Renal pelvis (tissue), 4 donors: Measurements from ENCODE around the gene TLE7. TPM values are rescaled to one million over a fixed set of nuclear protein-coding genes. Genes with fewer than 3 reads are reported as not detected.

Source experiments
- DNase-seq: peaks from one replicate; pipeline ENCODE4 v3.0.0-alpha.2; 2013
- polyA plus RNA-seq, 3 donors: library from polyadenylated mRNA; unstranded; fragments of 120-200 nt; gene quantifications; one replicate each; pipeline ENCODE4 v1.2.1, GENCODE V29; 2013; ENCODE audit not compliant: insufficient read length in 3 of 3

The TLE7 gene
- polyA plus RNA-seq, 3 donors: not detected

DNA sequence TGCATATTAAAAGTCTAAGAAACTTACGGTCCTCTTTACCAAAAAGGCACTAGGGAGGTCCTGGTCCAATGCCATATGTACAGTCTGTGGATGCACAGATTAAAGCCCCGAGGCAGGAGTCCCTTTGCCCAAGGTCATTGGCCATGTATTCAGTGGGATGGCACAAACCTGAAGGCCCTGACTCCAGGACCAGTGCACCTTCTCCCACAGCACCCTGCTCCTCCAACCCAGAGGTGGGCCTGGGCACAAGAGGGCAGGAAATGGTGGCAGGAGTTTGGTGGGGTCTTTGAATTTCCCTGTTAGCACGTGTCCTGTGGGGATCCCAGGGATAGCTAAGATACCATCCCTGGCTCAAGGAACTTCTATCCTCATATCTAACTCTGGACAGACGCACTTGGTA is 28.5 kb downstream of the TLE7 start:
- DNase-seq: no peak

DNA sequence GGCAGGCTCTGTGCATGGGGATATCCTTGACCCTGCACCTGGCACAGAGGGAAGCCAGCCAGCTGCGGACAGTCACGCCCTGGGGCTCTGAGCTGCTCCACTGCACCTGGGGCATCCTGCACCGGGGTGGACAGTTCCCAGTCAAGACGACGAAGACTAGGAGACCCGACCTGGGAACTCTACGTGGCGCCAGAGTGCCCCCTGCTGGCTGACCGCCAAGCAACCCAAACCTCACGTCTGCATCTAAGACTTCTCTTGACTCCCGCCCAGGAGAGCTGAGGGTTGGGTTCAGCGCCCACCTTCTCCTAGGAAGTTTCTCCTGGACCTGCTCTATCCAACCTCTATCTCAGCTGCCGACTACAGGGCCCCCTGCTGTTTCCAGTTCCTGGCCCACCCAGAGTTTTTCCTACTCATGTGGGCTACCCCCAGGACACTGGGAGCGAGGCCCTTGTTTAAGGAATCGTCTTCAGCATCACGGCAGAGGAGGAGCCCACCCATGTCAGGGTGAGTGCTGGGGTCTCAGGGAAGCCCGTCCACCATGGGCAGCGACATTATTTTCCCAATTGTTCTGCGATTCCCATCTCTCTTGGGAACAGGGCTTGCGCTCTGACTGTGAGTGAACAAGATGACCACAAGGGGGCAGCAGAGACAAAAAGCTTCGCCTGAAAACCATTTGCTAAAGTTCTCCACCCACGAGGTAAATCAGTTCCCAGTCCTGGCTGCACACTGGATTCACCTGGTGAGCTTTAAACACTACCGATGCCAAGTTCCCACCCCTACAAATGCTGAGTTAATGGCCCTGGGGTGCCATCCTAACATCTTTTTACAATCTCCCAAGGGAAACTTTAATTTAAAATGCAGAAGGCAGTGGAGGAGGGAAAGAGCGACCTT is 29.3 kb downstream of the TLE7 start:
- DNase-seq: peak; percentile 74

DNA sequence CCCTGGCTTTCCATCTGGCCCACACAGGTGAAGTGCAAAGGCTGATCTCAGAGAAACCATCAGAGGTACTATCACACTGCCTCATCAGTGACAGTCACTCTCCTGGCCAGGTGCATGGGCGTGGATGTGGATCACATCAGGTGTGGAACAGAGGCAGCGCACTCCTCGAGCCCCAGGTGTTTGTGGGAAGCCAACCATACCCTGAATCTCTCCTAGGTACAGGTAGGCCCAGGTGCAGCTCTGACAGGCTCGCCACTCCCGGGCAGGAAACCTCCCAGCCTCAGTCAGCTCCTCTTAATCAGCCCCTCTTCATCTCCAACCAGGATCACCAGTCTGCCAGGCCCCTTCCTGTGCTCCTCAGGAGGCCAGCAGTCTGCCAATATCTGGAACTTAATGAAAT is 31.7 kb downstream of the TLE7 start:
- no peak for DNase-seq

DNA sequence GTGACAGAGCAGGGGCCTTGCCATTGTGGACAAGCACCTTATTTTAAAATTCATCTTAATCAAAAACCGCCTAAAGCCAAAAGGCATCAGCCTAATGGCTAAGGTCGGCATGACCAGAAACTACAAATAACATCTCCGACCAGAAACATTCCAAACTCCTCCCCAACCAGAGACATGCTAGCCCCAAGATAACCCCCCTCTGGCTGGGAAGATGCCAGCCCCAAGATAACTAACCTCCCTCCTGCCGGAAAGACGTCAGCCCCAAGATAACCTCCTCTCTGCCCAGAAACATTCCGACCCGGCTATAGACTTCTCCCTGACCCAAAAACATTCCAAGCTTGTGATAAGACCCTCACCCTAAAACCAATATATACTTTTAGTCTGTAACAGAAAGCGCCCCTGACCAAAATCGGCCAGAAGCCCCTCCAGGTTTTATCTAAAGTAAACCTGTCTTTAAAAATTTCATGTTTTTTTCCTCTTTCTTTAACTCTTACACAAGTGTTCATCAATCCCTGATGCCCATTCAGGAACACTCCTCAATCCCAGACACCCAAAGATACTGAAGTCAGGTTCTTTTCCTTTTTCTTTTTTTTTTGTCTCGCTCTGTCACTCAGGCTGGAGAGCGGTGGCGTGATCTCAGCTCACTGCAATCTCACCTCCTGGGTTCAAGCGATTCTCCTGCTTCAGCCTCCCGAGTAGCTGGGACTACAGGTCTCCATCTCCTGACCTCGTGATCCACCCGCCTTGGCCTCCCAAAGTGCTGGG is 32.7 kb downstream of the TLE7 start:
- DNase-seq: no peak

DNA sequence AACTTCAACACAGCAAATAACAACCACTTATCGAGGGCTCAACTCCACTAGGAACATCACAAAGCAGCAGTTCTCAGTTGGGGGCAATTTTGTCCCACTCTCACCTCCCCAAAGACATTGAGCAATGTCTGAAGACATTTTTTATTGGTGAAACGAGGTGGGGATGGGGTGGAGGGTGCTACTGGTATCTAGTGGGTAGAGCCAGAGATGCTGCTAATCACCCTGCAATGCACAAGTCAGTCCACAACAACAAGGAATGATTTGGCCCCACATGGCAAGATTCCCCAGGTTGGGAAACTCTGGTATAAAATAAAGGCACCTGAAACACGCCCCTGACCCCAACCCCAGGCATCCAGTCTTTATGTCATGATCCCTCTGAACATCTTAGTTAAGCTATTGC is 33.3 kb downstream of the TLE7 start:
- no peak for DNase-seq

DNA sequence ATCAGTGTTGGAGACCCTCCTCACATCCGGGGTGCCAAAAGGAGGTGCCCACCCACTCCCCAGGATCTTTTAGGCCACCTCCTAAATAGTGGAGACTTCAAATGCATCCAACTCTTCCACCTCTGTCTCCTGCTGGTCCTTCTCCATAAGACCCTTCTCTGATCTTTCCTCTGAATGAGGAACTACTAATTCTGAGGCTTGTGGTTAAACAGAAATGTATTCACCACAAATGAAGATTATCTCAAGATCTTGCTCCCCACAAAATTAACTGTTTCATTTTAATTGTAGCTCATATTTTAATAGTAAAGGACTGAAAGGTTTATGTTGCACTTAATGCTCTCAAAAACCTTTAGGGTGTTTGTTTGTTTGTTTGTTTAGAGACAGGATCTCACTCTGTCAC is 34.1 kb downstream of the TLE7 start:
- DNase-seq: no peak

DNA sequence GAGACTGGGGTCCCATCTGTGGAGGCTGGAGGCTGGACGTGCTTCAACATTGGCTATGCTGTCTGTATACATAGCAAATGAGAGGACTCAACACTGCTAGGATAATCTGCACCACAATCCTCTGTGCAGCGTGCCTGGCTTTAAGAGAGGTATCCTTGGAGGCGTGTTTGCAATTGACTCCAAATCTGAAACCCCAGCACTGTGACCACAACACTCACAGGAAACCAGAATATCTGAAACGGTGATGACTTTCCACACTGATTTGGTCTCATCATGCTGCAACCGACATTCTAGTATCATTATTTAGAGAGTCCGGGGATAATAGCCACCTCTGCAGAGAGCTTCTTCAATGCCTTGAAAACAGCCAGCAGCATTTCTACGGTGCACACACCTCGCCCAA is 35.1 kb downstream of the TLE7 start:
- no peak for DNase-seq

DNA sequence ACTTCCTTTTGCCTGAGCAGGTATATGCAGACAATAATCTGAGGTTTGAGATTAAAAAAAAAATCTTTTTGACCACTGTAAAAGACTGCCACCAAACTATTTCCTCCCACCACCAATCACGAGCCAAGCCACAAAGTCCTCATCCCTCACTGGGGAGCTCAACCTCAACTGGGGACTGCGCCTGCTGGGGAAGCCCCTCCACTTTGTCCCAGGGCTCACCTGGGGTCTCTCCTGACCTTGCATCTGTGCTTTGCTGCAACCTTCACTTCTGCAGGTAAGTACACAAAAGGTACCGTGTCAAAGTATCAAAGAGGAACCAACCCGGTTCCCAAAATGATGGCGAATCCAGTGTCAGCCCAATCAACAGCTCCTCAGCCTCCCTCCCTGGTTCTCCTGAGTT is 35.5 kb downstream of the TLE7 start:
- no peak for DNase-seq

DNA sequence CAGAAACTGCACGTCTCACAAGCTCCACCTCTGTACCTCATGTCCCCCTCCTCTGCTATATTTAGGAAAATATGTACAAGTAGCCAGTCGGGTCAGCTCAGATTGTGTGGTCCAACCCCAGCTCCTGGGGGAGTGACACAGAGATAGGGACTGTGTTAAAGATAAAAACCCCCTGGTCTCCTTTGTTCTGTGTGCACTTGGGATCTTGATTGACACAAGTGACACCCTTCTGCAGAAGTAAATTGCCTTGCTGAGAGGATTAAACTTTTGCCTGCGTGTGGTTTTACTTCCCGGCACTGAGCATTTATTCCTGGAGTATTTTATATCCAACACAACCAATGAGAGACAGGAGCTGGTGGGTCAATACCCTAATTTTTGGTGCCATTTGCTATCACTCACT is 37.5 kb downstream of the TLE7 start:
- no peak for DNase-seq

DNA sequence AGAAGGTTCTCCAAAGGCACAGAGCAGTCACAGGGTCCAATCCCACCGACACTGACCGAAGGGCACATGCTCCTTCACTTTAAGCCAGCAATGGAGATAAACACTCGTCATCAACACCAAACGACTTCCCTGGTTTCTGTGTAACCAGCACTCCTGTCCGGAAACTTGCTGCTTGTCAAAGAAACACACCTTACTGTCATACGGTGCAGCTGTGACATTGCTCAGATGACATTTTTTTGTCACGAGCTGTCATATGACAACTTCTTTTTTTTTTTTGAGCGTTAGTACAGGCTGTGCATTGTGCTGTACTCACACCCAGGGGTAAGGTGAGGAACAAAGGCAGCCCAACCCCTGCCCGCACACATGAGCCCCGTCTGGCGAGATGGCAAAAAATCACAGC is 39.2 kb downstream of the TLE7 start:
- no peak for DNase-seq

DNA sequence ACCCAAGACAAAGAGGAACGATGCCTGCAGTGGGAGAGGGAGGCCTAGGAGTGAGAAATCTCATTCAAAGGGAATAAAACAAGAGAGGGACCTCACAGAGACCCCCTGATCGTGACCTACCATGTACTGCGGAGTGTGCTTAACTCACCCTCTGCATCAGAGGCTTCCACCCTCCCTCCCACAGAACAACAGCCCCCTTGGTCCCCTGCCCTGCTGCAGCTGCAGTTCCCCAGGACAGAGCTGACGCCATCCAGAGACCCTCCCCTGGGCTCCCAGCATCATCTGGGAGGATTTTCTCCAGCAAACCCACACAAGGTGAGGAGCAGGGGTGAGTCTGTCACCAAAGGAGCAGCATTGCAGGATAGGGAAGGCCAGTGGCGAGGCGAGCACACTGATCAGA is 39.8 kb downstream of the TLE7 start:
- DNase-seq: no peak

DNA sequence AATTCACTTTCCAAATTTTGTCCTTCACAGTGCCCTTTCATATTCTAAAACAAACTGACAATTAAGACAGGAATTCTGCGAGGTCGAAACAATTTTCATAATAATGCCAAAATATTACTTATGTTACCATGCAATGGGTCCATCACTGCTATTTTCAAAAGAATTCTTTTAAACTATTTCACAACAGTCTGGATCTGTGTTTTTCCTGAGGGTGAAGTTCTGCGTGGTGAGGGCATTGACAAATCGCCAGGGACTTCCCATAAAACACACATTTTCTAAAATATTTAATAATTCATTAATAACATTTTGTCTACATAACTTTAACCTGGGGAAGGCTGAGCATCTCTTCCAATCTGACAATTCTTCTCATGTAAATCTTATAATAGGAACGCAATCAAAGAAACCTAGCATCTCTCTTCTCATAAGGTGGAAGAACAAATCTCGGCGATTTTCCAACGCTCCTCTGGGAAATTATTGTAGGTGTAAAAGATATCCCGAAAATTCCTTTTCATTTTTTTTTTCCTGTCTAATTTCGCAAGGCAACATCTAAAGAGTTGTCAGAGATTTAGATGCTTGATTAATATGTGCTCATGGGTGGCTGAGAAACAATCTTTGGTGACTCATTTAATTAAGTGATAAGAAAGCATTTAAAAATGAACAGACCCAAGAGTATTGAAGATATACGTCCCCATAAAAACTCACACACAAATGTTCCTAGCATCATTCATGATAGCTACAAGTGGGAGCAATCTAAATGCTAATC is 41.9 kb downstream of the TLE7 start:
- DNase-seq: no peak

DNA sequence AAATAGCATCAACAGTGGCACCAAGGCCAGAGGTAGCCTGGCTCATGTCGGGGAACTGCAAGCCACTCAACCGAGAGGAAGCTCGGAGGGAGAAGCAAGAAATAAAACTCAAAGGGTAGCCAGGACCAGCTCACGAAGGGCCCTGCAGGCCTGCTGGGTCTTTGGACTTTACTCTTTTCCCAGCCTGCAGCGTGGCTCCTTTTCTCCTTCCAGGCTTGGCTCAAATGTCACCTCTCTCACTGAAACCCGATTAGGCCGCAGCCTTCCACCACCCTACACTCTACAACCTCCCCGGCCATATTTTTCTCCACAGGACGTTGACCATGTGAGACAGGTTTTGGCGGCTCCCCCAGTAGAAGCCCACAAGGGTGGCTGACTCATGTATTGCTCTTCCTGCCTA is 45.3 kb downstream of the TLE7 start:
- DNase-seq: no peak

DNA sequence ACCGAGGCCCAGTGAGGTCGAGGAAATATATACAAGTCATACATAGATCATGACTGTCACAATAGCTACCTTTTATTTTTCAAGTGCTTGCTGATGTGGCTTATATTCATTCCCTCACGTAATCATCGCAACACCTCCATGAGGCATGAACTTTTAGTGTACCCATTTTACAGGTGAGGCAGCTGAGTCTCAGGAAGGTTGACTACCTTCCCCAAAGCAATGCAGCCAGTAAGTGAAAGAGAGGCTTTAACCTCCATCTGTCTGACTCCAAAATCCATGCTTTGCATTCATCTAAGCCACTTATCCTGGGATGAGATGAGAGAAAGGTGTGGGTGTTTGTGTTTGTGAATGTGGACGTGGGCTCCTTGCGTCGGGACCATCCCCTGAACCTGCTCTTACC is 52.5 kb downstream of the TLE7 start:
- DNase-seq: no peak

DNA sequence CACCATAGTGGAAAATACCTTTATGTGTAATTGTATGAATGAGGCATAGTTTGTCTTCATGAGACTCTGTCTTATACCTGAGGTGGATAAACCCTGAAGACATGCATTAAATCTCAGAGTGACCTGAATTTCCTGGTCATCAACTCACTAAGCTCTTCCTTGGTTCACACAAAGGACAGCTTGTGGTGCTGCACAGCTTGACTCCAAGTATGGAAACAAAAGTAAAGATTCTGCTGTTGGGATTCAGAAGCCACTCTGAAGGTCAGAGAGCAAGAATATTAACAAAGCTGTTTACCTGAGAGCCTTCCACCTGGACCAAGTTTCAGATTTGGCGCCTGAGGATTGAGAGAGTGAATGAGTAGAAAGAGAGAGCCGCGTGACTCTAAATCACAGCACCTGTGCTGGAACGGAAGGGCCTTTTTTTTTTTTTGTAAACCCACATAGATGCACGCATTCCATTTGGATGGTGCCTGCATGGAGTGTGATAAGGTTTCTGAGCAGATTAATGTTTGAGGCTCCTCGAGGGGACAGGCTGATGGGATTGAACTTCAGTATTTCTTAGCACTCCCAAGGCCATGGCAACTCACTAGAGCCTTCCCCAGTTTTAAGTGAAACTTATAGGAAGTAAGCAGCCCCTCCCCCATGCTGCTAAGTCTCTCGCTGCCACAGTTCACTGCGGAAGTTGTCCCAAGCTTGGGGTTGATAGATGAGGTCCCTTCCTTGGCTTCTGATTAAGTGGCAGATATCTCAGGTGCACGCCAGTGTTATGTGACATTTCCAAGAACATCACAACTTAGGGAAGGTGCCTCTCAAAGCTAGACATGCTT is 54.6 kb downstream of the TLE7 start:
- no peak for DNase-seq

DNA sequence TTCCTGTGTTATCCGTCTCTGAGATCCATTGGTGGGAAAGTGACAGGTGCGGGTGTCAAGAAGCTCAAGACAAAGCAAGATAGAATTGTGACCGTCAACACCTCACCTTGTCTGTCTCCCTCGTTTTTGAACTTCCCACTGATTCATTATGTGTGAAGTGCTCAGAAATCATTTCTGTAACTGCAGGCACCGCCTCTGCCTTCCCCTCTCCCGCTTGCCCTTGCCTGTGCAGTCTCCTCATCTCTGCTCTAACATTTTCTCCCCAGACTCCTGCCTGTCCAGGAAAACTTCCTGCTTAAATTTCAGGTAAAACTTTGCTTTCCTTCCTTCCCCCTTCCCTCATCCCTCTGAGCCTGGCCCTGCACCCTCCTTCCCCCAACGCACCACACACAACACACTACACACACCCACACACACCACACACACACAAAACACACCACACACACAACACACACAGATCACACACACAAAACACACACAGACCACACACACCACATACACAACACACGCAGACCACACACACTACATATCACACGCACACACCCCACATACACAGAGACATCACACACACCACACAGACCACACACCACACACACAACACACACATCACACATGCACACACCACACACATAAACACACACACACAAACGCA is 57.7 kb downstream of the TLE7 start:
- no peak for DNase-seq

DNA sequence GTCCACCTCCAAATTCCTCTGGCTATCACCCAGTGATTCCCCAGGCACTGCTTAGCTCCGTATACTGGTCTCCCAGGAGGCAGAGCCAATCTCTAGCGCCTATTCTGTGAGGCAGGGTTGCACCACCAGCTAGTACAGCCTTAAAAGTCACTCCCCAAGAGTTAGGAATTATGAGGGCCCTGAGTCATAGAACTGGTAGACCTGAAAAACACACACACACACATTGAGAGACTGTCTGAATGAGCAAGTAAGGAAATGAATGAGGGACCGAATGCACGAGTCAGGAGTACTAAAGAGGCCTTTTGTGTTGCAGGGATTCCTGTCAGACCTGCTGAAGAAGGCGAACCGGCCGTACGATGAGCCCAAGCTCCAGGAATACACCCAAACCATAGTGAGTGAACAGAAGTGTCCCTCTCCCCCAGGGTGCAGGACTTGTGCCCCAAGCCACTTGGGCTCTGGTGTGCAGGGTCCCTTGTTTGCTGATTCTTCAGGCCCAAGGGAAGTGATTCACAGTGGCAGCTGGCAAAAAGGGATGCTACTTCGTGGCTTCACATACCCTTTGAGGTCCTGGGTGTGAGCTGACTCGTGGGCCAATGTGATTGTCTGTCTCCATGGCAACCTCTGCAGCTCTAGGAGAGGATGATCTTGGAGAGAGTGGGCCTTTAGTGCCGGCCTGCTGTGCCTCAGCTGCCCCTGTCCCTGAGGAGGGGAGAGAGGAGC is 58.6 kb downstream of the TLE7 start:
- DNase-seq: no peak

DNA sequence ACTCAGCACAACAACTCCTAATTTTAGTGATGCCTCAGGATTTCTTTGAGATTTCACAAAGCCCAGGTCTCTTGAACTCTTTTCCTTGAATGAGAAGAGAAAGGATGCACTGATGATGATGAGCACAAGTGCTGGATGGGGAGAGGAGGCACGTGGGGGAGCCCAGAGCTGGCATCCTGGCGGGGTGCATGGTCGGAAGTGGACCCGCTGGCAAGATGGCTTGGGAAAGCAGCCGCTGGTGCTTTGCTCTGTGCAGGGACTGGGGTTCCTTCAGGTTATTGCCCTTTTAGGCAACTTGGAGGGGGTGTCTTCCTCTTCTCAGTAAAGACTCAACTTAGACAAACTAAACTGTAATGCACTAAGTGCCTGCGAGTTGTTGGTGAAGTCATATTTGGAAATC is 61.0 kb downstream of the TLE7 start:
- no peak for DNase-seq
